Measurements from ENCODE around the gene PCDHB13.
"Not testable (repeated sequence)": the region's sequence is repeated elsewhere in the genome, so short reads cannot be mapped to it uniquely, and the experiment has no call there.

The PCDHB13 gene

DNA sequence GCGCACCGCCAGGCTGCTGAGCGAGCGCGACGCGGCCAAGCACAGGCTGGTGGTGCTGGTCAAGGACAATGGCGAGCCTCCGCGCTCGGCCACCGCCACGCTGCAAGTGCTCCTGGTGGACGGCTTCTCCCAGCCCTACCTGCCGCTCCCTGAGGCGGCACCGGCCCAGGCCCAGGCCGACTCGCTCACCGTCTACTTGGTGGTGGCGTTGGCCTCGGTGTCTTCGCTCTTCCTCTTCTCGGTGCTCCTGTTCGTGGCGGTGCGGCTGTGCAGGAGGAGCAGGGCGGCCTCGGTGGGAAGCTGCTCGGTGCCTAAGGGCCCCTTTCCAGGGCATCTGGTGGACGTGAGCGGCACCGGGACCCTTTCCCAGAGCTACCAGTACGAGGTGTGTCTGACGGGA lies 12.1 kb upstream of the PCDHB13 start:
- not testable (repeated sequence) for DNase-seq (ENCODE audit: low read depth)

DNA sequence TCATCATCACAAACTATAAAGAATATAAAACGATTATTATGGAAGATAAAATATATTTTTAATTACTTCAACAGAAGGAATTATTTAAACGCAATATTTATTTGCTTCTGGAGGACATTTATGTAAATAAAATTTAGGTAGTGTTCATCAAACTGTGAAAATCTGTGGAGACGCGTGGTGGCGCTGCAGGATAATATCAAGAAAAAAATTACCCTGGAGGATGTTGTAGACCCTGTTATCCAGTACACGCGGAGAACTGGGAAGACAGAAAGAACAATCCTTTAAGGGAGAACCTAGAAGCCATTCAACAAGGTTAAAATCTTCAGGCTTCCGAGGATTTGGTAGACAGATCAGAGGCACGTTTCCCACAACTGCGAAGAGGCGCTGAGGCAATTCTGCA lies 5.2 kb upstream of the PCDHB13 start, which contains the start of gene PCDHB12:
Gene PCDHB12, plus strand, starts transcription at position 242 of the 400 bp plus-strand sequence. CDS start 189 bp downstream, outside the sequence.
- DNase-seq (ENCODE audit: low read depth): peak; percentile 28

DNA sequence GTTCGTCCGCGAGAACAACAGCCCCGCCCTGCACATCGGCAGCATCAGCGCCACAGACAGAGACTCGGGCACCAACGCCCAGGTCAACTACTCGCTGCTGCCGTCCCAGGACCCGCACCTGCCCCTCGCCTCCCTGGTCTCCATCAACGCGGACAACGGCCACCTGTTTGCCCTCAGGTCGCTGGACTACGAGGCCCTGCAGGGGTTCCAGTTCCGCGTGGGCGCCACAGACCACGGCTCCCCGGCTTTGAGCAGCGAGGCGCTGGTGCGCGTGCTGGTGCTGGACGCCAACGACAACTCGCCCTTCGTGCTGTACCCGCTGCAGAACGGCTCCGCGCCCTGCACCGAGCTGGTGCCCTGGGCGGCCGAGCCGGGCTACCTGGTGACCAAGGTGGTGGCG lies 3.4 kb upstream of the PCDHB13 start:
- not testable (repeated sequence) for DNase-seq (ENCODE audit: low read depth)

DNA sequence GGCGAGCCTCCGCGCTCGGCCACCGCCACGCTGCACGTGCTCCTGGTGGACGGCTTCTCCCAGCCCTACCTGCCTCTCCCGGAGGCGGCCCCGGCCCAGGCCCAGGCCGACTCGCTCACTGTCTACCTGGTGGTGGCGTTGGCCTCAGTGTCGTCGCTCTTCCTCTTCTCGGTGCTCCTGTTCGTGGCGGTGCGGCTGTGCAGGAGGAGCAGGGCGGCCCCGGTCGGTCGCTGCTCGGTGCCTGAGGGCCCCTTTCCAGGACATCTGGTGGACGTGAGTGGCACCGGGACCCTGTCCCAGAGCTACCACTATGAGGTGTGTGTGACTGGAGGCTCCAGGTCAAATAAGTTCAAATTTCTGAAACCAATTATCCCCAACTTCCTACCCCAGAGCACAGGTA lies 2.9 kb upstream of the PCDHB13 start:
- not testable (repeated sequence) for DNase-seq (ENCODE audit: low read depth)

DNA sequence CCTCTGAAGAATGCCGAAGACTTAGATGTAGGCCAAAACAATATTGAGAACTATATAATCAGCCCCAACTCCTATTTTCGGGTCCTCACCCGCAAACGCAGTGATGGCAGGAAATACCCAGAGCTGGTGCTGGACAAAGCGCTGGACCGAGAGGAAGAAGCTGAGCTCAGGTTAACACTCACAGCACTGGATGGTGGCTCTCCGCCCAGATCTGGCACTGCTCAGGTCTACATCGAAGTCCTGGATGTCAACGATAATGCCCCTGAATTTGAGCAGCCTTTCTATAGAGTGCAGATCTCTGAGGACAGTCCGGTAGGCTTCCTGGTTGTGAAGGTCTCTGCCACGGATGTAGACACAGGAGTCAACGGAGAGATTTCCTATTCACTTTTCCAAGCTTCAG lies 864 bp downstream of the PCDHB13 start:
- not testable (repeated sequence) for DNase-seq (ENCODE audit: low read depth)

DNA sequence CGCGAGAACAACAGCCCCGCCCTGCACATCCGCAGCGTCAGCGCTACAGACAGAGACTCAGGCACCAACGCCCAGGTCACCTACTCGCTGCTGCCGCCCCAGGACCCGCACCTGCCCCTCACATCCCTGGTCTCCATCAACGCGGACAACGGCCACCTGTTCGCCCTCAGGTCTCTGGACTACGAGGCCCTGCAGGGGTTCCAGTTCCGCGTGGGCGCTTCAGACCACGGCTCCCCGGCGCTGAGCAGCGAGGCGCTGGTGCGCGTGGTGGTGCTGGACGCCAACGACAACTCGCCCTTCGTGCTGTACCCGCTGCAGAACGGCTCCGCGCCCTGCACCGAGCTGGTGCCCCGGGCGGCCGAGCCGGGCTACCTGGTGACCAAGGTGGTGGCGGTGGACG lies 1.8 kb downstream of the PCDHB13 start:
- not testable (repeated sequence) for DNase-seq (ENCODE audit: low read depth)

DNA sequence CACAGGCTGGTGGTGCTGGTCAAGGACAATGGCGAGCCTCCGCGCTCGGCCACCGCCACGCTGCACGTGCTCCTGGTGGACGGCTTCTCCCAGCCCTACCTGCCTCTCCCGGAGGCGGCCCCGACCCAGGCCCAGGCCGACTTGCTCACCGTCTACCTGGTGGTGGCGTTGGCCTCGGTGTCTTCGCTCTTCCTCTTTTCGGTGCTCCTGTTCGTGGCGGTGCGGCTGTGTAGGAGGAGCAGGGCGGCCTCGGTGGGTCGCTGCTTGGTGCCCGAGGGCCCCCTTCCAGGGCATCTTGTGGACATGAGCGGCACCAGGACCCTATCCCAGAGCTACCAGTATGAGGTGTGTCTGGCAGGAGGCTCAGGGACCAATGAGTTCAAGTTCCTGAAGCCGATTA lies 2.3 kb downstream of the PCDHB13 start:
- not testable (repeated sequence) for DNase-seq (ENCODE audit: low read depth)

DNA sequence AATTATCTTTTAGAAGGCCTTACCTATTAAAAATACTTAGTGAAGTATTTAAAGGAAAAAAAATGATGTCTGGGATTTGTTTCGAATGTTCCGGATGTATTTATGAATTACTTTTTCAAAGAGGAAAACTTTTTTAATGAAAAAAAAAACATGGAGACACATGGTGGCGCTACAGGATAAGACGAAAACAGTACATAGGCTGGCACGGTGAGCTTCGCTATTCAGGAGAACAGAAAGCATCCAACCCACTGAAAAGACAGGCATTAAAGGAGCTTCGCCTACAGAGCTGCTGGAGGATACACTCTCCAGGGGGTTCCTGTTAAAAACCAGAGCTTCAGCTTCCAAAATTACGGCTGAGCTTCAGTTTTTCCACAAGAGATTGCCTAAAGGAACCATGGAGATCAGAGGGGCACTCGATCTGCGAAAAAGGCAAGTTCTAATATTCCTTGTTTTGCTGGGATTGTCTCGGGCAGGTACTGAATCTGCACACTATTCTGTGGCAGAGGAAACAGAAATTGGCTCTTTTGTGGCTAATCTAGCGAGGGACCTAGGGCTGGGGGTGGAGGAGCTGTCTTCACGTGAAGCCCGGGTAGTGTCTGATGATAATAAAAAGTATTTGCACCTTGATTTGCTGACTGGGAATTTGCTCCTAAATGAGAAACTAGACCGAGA lies 9.5 kb downstream of the PCDHB13 start, which contains the start of gene PCDHB14:
Gene PCDHB14, plus strand, starts transcription at position 232 of the 672 bp plus-strand sequence. Its CDS starts 163 bp downstream, at position 395.
- peak; percentile 66 for DNase-seq (ENCODE audit: low read depth)

DNA sequence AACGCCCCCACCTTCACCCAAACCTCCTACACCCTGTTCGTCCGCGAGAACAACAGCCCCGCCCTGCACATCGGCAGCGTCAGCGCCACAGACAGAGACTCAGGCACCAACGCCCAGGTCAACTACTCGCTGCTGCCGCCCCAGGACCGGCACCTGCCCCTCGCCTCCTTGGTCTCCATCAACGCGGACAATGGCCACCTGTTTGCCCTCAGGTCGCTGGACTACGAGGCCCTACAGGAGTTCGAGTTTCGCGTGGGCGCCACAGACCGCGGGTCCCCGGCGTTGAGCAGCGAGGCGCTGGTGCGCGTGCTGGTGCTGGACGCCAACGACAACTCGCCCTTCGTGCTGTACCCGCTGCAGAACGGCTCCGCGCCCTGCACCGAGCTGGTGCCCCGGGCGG lies 11.1 kb downstream of the PCDHB13 start:
- DNase-seq (ENCODE audit: low read depth): not testable (repeated sequence)

DNA sequence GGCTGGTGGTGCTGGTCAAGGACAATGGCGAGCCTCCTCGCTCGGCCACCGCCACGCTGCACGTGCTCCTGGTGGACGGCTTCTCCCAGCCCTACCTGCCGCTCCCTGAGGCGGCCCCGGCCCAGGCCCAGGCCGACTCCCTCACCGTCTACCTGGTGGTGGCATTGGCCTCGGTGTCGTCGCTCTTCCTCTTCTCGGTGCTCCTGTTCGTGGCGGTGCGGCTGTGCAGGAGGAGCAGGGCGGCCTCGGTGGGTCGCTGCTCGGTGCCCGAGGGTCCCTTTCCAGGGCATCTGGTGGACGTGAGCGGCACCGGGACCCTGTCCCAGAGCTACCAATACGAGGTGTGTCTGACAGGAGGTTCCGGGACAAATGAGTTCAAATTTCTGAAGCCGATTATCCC lies 11.7 kb downstream of the PCDHB13 start:
- not testable (repeated sequence) for DNase-seq (ENCODE audit: low read depth)

DNA sequence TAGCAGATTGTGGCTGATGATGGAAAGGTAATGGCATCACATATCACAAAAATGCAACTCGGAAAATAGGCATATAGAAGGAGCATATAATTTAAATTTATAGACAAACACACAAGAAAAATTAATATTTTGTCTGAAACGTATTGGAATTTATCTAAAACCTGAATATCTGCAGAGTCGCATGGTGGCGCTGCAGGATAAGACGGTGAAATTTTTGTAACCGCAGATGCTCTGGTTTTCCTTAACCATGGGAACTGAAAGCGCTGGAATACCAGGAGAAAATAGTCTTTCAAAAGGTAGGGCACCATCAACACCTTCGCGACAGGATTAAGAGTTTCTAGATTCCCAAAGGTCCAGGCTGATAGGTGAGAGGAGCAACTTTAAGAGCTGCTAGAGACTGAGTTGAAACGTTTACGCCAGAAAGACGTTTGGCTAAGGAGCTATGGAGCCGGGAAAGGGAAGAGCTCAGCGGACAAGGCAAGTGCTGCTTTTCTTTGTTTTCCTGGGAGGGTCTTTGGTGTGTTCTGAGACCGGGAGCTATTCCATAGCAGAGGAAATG lies 20.5 kb downstream of the PCDHB13 start:
- DNase-seq (ENCODE audit: low read depth): peak; percentile 15

DNA sequence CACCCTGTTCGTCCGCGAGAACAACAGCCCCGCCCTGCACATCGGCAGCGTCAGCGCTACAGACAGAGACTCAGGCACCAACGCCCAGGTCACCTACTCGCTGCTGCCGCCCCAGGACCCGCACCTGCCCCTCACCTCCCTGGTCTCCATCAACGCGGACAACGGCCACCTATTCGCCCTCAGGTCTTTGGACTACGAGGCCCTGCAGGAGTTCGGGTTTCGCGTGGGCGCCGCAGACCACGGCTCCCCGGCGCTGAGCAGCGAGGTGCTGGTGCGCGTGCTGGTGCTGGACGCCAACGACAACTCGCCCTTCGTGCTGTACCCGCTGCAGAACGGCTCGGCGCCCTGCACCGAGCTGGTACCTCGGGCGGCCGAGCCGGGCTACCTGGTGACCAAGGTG lies 22.2 kb downstream of the PCDHB13 start:
- not testable (repeated sequence) for DNase-seq (ENCODE audit: low read depth)

DNA sequence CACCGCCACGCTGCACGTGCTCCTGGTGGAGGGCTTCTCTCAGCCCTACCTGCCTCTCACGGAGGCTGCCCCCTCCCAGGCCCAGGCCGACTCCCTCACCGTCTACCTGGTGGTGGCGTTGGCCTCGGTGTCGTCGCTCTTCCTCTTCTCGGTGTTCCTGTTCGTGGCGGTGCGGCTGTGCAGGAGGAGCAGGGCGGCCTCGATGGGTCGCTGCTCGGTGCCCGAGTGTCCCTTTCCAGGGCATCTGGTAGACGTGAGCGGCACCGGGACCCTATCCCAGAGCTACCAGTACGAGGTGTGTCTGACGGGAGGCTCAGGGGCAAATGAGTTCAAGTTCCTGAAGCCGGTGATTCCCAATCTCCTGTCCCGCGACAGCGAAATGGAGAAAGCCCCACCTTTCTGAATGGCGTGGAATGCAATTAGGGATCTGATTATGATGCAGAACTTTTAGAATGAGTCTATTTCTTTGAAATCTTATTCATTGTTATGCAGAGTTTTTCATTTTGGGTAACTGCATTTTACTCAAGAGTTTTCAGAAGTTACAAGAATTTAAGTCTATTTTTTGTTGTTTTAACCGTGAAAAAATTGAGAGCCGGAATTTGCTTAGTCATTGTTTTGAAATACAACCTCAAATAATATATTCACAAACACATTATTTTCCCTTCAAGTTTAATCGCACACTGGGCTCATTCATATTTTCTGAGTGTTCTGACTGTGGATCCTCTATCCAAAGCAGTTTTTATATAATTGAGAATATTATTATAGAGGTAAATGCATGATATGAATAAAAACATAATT lies 23.0 kb downstream of the PCDHB13 start:
- DNase-seq (ENCODE audit: low read depth): no peak

DNA sequence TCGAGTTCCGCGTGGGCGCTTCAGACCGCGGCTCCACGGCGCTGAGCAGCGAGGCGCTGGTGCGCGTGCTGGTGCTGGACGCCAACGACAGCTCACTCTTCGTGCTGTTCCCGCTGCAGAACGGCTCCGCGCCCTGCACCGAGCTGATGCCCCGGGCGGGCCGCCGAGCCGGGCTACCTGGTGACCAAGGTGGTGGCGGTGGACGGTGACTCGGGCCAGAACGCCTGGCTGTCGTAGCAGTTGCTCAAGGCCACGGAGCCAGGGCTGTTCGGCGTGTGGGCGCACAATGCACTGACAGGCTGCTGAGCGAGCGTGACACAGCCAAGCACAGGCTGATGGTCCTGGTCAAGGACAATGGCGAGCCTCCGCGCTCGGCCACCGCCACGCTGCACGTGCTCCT lies 27.8 kb downstream of the PCDHB13 start:
- DNase-seq (ENCODE audit: low read depth): no peak

DNA sequence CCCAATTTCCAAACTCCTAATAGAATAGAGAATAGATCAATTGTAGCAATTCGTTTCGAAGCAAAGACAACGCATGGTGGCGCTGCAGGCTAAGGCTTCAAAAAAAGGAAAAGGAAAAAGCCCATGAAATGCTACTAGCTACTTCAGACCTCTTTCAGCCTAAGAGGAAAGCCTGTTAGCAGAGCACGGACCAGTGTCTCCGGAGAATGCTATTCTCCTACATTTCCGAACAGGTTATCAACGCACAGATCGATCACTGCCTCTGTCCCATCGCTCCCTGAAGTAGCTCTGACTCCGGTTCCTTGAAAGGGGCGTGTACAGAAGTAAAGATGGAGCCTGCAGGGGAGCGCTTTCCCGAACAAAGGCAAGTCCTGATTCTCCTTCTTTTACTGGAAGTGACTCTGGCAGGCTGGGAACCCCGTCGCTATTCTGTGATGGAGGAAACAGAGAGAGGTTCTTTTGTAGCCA lies 31.6 kb downstream of the PCDHB13 start, which contains the start of gene PCDHB15:
Gene PCDHB15, plus strand, starts transcription at position 146 of the 468 bp plus-strand sequence. Its CDS starts 184 bp downstream, at position 330.
- peak; percentile 29 for DNase-seq (ENCODE audit: low read depth)

DNA sequence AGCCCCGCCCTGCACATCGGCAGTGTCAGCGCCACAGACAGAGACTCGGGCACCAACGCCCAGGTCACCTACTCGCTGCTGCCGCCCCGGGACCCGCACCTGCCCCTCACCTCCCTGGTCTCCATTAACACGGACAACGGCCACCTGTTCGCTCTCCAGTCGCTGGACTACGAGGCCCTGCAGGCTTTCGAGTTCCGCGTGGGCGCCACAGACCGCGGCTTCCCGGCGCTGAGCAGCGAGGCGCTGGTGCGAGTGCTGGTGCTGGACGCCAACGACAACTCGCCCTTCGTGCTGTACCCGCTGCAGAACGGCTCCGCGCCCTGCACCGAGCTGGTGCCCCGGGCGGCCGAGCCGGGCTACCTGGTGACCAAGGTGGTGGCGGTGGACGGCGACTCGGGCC lies 33.3 kb downstream of the PCDHB13 start:
- DNase-seq (ENCODE audit: low read depth): not testable (repeated sequence)

DNA sequence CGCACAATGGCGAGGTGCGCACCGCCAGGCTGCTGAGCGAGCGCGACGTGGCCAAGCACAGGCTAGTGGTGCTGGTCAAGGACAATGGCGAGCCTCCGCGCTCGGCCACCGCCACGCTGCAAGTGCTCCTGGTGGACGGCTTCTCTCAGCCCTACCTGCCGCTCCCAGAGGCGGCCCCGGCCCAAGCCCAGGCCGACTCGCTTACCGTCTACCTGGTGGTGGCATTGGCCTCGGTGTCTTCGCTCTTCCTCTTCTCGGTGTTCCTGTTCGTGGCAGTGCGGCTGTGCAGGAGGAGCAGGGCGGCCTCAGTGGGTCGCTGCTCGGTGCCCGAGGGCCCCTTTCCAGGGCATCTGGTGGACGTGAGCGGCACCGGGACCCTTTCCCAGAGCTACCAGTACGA lies 33.7 kb downstream of the PCDHB13 start:
- not testable (repeated sequence) for DNase-seq (ENCODE audit: low read depth)

DNA sequence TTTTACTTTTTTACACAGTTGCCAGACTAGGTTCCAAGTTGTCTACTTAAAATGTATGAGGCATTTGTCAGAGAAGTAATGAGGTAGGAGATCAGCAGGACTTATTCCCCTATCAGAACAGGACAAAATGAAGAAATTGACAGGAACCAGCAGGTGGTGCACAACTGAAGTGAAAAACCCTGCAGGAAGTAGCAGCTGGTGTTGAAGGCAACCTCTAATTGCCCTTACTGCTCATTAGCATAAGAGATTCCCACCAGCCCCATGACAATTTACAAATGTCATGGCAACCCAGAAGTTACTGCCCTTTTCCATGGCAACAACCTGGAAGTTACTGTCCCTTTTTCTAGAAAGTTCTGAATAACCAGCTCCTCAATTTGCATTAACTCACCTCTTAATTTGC lies 36.9 kb downstream of the PCDHB13 start:
- DNase-seq (ENCODE audit: low read depth): no peak

DNA sequence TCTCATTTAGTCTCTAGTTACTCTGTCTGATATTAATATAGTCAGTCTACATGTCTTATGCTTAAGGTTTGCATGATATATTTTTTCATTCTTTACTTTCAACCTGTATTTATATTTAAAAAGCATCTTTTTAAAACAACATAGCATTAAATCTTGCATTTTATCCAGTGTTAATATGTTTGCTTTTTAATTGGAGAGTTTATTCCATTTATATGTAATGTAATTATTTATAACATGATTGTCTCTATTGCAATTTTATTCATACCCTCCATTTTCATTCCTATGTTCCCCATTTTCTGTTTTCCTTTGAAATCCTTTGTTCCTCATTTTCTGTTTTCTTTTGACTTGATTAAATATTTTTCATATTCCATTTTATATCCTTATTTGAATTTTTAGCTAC lies 44.7 kb downstream of the PCDHB13 start:
- DNase-seq (ENCODE audit: low read depth): no peak

DNA sequence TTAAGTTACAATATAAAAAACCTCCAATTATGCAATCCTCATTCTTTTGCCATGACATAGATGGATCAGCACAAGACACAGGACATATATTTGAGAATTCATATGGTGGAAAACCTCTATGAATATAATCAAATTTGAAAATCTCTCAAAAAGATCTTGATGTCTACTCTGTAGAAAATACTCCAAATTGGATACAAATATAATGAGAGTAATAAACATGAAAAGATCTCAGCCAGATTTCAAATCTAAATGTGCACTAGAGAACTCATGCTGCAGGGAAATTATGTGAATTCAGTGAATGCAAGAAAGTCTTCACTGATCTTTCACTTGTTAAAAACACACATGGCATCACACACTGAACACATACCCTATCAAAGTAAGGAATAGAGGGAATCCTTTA lies 45.2 kb downstream of the PCDHB13 start:
- no peak for DNase-seq (ENCODE audit: low read depth)

DNA sequence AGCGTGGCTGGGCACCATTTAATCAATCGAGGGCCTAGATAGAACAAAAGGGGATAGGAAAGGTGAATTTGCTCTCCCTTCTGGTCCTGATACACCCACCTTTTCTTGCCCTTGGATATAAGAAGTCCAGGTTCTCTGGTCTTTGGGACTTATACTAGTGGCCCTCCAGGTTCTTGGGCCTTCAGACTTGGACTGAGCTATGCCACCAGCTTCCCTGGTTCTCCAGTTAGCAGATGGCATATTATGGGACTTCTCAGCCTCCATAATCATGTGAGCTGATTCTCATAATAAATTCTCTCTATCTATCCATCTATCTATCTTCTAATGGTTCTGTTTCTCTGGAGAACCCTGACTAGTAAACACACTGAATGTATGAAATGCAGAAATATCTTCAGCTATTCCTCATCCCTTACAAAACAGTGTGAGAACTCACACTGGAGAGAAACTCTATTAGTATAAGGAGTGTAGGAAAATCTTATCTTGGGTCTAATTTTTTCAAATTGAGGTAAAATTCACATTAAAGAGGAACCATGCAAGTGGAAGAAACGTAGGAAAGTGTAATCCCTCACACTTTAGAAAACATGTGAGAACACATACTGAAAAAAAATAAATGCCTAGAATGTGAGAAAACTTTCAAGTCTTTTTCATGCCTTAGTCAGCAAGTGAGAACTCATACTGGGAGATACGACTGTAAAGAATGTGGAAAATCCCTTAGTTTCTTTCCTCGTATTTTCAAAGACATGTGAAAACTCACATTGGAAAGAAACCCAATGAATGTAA lies 46.9 kb downstream of the PCDHB13 start:
- DNase-seq (ENCODE audit: low read depth): peak; percentile 31

DNA sequence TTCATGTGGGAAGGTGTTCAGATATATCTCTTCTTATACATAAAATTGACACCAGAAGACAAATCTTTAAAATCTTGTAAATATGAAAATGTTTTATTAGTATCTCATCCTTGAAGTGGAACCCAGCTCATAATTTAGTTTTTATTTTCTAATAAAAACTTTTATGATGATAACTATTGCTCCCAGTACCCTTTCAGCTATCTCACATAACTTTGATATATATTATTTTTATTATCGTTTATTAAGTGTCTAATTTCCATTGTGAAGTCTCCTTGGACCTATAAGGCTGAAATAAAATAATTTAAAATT lies 47.5 kb downstream of the PCDHB13 start:
- no peak for DNase-seq (ENCODE audit: low read depth)

All from ELR (cell line).